GM21576 (cell line): ENCODE results near the gene BBS1.
"Not testable (repeated sequence)": the region's sequence is repeated elsewhere in the genome, so short reads cannot be mapped to it uniquely, and the experiment has no call there.

Experiments used
- ATAC-seq: cut with Tn5 transposase; IDR thresholded peaks from one replicate; pipeline ENCODE4 v1.9.1; 2021; ENCODE audit warnings: mild to moderate bottlenecking, moderate library complexity; ENCODE audit not compliant: unreplicated experiment

BBS1 gene

DNA sequence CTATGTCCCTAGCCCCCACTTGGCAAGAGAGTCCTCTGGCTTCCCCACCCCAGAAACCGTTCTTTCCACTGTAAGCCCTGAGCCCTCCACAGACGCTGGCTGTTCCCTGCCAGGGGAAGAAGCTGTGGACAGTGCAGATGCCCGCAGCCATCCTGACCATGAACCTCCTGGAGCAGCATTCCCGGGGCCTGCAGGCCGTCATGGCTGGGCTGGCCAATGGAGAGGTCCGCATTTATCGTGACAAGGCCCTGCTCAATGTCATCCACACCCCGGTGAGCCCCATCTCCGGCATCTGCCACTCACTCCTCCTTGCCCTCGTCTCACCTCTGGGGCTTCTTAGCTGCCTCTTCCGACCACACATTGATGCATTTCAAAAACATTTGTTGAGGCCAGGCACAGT lies 13.2 kb downstream of the BBS1 start:
- no peak for ATAC-seq

DNA sequence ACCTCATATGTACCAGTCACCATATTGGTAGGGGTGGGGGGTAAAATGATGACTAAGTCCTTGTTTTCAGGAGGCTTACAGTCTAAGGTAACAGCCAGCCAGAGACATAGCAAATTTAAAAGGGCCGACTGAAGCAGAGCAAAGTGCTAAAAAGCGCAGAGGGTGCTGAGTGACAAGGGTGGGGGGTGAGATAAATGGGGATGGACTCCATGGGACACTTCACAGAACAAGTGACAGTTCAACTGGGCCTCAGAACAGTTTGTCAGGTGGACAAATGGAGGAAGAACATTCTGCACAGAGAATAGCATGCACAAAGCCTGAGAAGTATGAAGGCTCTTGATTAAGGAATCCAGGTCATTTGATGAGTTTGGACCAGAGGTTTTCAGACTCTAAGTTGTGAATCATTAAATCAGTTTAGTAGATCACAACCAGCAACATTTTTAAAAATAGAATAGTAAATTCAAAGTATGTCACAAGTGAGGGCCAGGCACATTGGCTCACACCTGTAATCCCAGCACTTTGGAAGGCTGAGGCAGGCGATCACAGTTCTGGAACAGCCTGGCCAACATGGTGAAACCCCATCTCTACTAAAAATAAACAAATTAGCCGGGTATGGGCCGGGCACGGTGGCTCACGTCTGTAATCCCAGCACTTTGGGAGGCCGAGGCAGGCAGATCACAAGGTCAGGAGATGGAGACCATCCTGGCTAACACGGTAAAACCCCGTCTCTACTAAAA lies 14.0 kb downstream of the BBS1 start:
- no peak for ATAC-seq

DNA sequence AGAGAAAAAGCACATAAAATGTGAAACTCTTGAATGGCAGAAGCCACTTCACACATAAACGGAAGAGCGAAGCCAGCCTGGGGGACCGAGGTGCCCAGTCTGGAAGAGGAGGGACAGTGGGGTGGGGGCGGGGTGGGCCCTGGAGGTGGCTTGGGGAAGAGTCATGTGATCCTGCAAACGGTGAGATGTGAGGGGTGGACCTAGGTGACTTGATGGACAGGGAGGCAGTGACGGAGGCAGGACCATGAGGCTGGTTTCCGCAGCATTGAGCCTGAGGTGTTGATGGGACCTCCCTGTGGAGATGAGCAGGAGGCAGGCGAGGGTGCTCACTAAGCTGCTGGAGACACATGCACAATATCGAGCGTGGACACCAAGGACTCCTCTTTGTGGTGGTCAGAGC lies 18.6 kb downstream of the BBS1 start:
- ATAC-seq = no peak

DNA sequence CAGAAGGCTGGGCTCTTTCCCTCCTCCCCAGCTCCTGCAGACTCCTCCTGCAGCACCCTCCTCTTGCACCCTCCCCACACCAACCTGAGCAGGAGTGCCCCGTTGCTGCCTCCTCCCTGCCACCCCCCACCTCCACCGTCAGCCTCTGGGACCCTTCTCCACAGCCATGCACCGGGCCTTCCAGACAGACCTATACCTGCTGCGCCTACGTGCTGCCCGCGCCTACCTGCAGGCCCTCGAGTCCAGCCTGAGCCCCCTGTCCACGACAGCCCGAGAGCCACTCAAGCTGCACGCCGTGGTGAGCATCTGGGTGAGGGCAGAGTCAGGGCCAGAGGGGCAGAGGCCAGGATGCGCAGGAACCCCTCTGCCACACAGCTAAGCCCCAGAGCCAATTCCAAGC lies 19.2 kb downstream of the BBS1 start:
- ATAC-seq = no peak

DNA sequence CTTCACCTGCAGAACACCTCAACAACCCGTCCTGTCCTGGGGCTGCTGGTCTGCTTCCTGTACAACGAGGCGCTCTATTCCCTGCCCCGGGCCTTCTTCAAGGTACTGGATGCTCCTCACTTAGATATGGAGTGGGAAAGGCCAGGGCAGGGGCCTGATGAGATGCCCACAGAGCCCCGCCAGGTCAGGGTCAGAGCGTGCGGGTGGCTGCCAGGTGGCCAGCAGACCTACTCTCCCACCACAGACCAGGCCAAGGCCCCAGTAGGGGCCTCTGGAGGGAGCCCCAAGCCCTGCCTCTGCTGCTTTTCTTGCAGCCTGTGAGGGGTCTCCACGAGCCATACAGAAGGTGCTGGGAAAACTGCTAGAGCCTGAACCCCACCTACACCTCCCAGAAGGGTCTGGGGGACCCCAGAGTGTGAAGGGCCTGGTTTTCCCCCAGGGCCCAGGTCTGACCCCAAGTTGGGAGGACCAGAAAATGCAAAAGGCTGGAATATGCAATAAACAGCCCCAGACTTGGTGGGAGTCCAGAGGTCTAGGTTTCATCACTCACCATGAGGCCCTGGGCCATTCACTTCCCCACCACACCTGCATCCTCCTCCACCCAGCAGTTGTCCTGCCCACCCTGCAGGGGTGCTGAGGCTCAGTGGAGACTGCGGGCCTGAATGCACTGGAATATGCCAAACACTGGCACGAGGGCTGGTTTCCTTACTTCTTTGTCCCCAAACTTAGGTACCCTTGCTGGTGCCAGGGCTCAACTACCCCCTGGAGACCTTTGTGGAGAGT lies 20.7 kb downstream of the BBS1 start:
- no peak for ATAC-seq

DNA sequence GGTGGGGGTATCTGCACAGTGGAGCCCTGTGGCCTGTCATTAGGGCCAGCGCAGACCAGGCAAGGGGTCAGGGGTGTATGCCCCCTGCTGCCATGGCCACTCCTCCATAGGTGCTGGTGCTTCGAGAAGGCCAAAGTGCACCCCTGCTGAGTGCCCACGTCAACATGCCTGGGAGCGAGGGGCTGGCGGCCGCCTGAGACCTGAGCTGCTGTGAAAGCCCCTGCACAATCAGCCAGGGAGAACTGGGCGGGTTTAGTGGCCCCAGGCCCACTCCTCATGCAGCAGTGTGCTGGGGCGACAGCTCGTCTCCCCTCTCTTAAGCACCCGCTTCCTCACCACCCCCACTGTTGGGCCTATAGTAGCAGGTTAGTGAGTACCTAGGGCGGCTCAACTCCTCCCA lies 21.4 kb downstream of the BBS1 start:
- no peak for ATAC-seq

DNA sequence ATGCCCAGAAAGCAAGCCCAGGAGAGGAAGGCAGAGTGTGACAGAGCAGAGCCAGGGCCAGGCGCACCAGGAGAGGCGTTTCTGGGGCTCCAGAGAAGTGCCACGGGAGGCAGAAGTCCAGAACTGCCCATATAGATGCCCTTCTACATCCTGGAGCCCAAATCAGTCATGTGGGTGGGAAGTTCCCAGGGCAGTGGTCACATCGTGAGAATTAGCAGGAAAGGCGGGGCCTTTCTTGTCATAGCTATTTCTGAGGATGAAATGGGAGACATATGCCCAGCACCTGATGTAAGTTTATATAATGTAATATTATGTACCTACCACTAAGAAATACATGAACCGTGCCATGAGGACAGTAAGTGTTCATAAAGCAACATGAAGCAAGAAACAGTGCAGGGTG lies 22.3 kb downstream of the BBS1 start:
- no peak for ATAC-seq

DNA sequence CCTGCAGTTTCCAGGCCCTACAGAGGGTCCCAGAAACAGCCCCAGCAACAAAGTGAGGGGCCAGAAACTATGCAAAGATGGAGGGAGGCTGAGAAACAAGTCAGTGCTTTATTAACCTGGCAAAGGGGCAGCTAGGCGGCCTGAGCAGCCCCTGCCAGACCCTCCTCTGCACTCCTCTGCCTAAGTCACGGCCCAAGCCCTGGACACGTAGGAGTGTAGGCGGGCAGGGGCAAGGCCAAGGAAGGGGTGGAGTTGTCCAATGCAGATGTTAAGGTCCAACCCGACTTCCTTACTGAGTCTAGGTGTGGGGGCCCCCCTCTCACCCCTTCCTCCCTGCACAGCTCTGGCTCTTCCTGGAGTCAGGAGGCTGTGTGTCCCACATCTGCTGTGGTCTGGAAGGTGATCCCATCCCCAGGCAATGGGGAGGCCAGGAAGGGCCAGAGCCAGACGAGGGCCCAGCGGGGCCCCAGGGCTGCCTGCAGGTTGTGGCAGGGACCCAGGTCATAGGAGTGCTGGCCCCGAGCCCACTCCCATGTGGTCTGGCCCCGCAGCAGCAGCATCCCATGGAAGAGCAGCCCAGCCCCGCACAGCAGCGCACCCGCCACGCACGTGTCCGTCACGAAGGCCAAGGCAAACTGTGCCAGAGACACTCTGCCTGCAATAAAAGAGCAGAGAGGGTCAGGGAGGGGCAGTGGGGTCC lies 28.9 kb downstream of the BBS1 start:
- no peak for ATAC-seq

DNA sequence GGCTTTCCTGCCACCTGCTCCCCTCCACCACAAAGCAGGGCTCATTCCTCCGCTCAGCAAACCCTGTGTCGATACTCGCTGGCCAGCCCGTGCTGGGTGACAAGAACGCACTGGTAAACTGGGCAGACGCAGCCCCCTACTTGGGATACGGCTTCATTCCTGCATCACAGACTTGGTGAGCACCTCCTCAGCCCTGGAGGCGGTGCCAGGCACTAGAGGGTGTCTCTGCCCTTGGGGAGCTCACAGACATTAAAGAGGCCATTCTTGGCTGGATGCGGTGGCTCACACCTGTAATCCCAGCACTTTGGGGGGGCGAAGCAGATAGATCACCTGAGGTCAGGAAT lies 29.4 kb downstream of the BBS1 start:
- ATAC-seq = no peak

DNA sequence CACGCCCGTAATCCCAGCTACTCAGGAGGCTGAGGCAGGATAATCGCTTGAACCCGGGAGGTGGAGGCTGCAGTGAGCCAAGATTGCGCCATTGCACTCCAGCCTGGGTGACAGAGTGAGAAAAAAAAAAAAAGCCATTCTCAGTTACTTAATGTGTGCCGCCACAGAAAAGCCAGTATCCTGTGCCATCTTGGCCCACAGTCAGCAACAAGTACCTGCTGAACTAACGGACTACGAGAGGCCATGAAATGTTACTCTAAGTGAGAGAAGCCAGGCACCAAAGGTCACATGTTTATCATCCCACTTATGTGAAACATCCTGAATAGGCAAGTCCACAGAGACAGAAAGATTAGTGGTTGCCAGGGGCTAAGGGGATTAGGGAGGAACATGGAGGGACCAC lies 30.2 kb downstream of the BBS1 start:
- not testable (repeated sequence) for ATAC-seq

DNA sequence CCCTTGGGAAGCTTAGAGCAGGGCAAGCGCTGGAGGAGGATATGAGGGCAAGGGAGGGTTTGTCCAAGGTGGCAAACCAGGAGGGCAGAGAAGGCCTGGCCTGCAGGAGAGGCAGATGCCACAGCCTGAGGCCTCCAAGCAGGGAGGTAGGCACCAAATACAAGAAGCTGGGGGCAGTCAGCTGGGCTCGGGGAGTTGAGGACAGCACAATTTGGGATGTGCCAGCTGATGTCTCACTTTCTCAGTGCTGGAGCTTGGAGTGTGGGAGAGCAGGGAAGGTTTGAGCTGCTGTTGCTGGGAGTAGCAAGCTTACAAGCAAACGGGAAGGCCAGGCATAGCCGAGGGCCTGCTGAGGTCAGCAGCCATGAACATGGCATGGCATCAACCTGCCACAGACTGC lies 31.5 kb downstream of the BBS1 start:
- no peak for ATAC-seq

DNA sequence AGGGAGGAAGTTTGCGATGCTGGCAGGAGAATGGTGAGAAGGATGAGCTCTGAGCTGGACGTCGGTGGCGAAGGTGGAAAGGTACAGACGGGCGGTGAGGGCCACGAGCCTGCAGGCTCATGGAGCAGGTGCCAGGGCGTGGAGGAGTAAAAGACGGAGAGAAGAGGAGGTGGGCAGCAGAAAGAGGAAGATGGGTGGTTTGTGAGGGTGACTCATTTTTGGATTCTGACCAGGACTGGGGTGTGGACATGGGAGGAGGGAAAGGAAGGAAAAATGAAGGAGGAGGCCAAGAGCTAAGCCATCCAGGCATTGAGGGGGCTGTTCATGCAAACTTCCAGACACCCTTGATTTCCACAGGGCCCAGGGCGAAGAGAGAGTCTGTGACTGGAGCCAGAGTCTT lies 31.9 kb downstream of the BBS1 start:
- ATAC-seq = no peak

DNA sequence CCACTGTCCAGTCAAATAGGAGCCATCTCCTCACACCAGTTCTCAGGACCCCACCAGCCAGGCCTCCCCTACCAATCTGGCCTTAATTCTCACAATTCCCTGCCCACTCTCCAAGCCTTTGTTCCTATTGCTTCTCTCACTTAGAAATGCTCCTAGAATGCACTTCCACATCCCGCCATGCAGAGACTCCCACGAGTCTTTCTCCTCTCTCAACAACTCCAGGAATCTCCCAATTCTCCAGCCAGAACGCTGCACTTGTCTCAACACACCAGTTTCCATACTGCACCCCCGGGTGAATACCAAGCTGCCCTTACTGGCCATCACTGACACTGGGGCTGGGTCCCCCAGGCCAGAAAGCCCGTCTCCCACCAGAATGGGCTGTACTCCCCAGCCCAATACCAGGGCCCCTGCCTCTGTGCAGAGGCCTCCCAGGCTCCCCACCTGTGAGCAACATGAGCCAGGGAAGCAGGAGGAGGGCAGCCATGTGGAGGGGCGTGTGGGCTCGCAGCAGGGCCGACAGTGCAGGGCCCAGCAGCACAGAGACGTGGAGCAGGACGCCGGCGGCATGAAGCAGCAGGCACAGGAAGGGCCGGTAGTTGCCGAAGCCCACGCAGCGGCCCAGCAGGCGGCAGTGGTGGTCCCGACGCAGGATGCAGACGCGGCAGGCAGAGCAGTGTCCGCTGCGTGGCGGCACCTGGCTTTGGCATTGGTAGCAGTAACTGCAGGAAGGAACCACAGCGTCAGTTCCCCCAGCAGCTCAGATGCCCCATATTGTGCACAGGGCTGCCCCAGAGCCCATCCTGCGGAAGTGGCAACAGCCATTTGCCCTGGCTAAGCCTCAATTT lies 33.0 kb downstream of the BBS1 start:
- no peak for ATAC-seq

DNA sequence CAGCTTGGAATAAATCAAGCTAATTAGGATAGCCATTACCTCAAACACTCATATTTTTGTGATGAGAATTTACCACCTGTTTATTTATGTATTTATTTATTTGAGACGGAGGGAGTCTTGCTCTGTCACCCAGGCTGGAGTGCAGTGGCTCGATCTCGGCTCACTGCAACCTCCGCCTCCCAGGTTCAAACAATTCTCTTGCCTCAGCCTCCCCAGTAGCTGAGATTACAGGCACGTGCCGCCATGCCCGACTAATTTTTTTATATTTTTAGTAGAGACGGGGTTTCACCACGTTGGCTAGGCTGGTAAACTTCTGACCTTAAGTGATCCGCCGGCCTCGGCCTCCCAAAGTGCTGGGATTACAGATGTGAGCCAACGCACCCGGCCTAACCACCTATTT lies 34.5 kb downstream of the BBS1 start:
- ATAC-seq = not testable (repeated sequence)

DNA sequence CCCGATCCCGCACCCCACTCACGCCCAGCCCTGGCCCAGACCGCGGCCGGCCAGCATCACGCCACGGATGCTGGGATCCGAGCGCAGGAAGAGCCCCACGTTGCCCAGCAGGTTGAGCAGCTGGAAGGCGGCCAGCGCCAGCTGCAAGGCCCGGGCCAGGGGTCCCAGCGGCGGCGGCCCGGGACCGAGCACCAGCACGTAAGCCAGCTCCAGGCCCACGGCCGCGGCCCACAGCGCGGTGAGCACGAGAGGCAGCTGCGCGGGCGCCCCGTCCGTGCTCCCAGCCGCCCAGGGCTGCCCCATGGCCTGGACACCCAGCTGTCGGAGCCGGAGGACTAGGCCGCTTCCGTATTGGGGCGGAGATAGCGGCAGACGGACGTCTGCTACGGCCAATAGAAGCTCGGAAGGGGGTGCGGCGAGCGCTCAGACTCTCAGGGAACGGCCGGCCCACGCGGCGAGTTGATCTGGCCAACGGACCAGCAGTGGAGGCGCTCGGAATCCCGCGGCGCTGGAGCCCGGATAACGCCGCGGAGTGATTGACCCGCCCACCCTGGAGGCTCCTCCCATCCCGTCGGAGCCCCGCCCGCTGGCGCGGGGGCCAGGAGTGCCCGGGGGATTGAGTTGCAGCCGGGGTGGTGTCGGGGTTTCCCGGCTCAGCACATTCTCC lies 35.4 kb downstream of the BBS1 start, which contains the start of gene ZDHHC24:
ZDHHC24 (minus strand) TSS at position 348 of the 667 bp plus-strand sequence; CDS start at position 303, 45 bp downstream.
- peak; percentile 78 for ATAC-seq

DNA sequence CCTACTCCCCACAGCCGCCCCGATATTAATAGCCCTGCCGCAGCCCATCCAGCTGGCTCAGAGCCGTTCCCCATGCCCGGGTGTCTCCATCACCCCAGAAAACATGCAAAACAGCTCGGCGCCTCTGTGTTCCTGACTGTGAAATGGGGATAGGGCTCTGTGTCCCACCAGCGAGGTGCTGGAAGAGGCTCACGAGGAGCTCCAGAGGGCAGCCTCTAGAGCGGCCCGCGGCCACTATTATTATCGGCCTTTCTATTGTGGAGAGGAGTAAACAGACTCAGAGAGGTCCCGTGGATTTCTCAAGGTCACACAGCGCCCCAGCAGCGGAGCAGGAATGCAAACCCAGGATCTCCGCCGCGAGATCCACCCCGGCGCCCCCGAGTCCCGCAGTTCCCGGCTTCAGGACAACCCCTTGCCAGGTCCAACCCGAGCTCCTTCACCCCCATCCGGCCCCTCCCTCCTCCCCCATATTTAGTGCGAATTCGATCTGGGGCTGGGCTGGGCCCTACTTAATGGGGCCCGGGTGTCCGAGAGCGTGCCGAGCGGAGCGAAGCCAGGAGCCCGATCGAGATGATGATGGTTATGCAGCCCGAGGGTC lies 36.0 kb downstream of the BBS1 start, which contains the start of gene ACTN3:
ACTN3 (plus strand) TSS at position 536 of the 598 bp plus-strand sequence; CDS start at position 571, 35 bp downstream.
- no peak for ATAC-seq

DNA sequence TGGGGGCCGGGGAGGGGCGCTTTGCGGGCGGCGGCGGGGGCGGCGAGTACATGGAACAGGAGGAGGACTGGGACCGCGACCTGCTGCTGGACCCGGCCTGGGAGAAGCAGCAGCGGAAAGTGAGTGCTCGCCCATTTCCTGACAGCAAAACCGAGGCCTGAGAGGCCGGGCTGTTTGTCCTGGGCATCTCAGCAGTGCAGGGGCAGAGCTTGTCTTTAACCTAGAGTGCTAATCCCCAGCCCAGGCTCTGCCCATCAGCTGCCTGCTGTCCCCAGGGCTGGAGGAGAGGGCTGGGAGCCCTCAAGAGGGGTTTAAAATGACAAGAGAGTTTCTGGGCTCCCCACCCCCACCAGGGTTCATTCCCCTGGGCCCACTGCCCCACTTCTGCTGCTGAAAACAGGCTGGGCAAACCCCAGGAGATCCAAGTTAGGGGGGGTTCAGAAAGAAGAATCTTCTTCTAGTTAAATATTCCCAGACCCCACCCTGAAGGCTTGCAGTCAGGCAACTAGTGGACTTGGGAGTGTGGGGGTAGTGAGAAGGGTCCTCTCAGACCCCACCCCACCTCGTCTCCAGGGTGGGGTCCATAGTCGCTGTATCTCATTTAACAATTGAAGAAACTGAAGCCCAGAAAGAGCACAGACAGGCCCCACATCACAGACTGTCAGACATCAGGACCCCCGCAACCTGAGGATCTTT lies 36.7 kb downstream of the BBS1 start:
- no peak for ATAC-seq

DNA sequence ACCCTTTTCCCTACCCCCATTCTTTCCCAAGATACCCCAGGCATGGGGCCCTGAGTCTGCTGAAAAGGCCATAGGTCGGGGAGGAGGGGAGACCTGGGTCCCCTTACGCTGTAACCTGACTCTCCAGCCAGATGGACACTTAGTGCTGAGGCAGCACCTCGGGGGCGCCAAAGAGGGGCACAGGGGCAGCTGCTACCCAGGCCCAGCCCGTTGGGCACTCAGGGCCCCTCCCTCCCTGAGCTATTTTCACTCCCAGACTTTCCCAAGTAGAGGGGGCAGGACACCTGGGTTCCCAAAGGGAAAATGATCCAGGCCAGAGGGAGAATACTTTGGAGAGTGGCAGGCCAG lies 37.2 kb downstream of the BBS1 start:
- ATAC-seq = no peak

DNA sequence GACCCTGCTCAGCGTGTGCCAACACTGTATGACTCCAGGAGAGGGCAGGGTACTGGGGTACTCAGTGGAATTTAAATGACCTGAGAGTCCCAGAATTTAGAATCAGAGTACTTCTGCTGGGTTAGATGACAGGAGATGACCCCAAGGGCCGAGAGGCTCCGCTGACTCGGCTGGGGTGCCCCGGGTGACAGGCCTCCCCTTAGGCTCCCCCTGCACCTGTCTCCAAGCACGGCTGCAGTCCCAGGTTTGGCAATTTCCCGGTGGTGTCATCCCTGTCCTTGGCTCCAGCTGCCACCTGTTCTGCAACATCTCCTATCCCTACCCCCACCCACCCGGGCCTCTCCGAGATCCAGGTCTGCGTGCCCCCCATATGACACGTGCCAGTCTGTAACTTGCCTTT lies 37.6 kb downstream of the BBS1 start:
- no peak for ATAC-seq
